ENCODE results near the gene UGT3A2.

DNA sequence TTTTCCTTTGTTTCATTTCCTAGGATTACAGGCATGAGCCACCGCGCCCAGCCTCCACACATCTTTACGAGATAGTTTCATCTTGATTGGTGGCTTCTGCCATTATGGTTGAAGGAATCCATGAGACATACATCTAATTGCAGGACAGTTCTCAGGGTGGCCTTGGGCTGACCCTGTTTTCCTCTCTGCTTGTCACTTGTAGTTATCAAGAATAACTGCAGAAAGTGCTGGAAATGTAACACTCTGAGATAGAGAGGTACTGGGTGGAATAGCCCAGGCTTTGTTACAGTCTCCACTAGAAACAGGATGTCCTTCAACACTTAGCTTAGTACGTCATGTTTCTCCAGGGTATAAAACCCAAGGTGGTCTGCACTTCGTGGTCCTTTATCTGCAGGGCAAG is 10.7 kb downstream of the UGT3A2 start:
- TF ChIP-seq, protein P1, sequence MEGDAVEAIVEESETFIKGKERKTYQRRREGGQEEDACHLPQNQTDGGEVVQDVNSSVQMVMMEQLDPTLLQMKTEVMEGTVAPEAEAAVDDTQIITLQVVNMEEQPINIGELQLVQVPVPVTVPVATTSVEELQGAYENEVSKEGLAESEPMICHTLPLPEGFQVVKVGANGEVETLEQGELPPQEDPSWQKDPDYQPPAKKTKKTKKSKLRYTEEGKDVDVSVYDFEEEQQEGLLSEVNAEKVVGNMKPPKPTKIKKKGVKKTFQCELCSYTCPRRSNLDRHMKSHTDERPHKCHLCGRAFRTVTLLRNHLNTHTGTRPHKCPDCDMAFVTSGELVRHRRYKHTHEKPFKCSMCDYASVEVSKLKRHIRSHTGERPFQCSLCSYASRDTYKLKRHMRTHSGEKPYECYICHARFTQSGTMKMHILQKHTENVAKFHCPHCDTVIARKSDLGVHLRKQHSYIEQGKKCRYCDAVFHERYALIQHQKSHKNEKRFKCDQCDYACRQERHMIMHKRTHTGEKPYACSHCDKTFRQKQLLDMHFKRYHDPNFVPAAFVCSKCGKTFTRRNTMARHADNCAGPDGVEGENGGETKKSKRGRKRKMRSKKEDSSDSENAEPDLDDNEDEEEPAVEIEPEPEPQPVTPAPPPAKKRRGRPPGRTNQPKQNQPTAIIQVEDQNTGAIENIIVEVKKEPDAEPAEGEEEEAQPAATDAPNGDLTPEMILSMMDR (IDR thresholded peaks at IDR 0.05), result no peak
- TF ChIP-seq POLR2A (IDR thresholded peaks at IDR 0.05) (no peak), POLR2AphosphoS5 (IDR thresholded peaks at IDR 0.05) (no peak)

All from prostate gland (tissue), 2 donors.